CD4-positive, CD25-positive, alpha-beta regulatory T cell (primary cell): Measurements from ENCODE around the gene FBXO34. TPM values are rescaled to one million over a fixed set of nuclear protein-coding genes. Genes with fewer than 3 reads are reported as not detected.
A peak's percentile ranks its signal among the peaks of the same experiment; 100 is the strongest.

ENCODE experiments used
- ATAC-seq, 2 donors: fragments of 150-1000 bp; cut with Tn5 transposase; one replicate each; pipeline ENCODE4 v1.10.0; 2021; ENCODE audit warnings: low read depth in 2 of 2, moderate number of reproducible peaks in 2 of 2, moderate library complexity in 1 of 2
- DNase-seq, 3 donors: peaks; one replicate each; pipeline versions ENCODE4 v3.0.0 to v3.0.0-alpha.2; 2012 to 2022; ENCODE audit warnings: mixed read lengths in 1 of 3
- H3K27ac ChIP-seq: one replicate; pipeline ENCODE4 v1.7.0; 2013; ENCODE audit warnings: mild to moderate bottlenecking, low read length; ENCODE audit not compliant: insufficient read depth, poor library complexity, severe bottlenecking
- H3K27me3 ChIP-seq: one replicate; pipeline ENCODE4 v1.7.0; 2013; ENCODE audit warnings: low read length; ENCODE audit not compliant: control insufficient read depth, insufficient read depth
- H3K36me3 ChIP-seq: one replicate; pipeline ENCODE4 v1.7.0; 2013; ENCODE audit warnings: mild to moderate bottlenecking, low read length, moderate library complexity; ENCODE audit not compliant: control insufficient read depth, insufficient read depth
- H3K4me1 ChIP-seq: 2 replicates; pipeline ENCODE4 v1.7.0; 2013; ENCODE audit warnings: mild to moderate bottlenecking, low read length; ENCODE audit not compliant: insufficient read depth, control insufficient read depth, poor library complexity, severe bottlenecking
- H3K4me3 ChIP-seq: one replicate; pipeline ENCODE4 v1.7.0; 2013; ENCODE audit warnings: low read depth, mild to moderate bottlenecking, low read length, moderate library complexity
- H3K9me3 ChIP-seq, 2 experiments: 1 replicate in 1 of 2; 2 replicates in 1 of 2; pipeline ENCODE4 v1.7.0; 2013; ENCODE audit warnings: low read length in 2 of 2, mild to moderate bottlenecking in 1 of 2, moderate library complexity in 1 of 2; ENCODE audit not compliant: control insufficient read depth in 2 of 2
- H3K27ac Mint-ChIP-seq, 3 donors: one replicate each; pipeline ENCODE4 v1.8.0; 2020 to 2022; ENCODE audit warnings: mild to moderate bottlenecking in 3 of 3, mixed read lengths in 3 of 3, moderate library complexity in 2 of 3
- H3K27me3 Mint-ChIP-seq: one replicate; pipeline ENCODE4 v1.8.0; 2022; ENCODE audit warnings: mild to moderate bottlenecking, mixed read lengths
- H3K36me3 Mint-ChIP-seq: one replicate; pipeline ENCODE4 v1.8.0; 2020; ENCODE audit warnings: mixed read lengths
- H3K4me1 Mint-ChIP-seq, 4 donors: one replicate each; pipeline ENCODE4 v1.8.0; 2020 to 2022; ENCODE audit warnings: mixed read lengths in 4 of 4, mild to moderate bottlenecking in 1 of 4
- H3K4me3 Mint-ChIP-seq, 4 donors: one replicate each; pipeline ENCODE4 v1.8.0; 2020 to 2022; ENCODE audit warnings: mild to moderate bottlenecking in 4 of 4, mixed read lengths in 4 of 4, moderate library complexity in 3 of 4
- H3K9me3 Mint-ChIP-seq, 7 donors: one replicate each; pipeline ENCODE4 v1.8.0; 2020 to 2022; ENCODE audit warnings: mixed read lengths in 7 of 7, mild to moderate bottlenecking in 3 of 7, moderate library complexity in 2 of 7
- polyA plus RNA-seq, 4 donors: library from polyadenylated mRNA; unstranded; fragments of 300-500 nt; fragmentation: Illumina TruSeq; gene quantifications; one replicate each; pipeline ENCODE4 v1.2.3, GENCODE V29; 2021
- total RNA-seq: library from RNA; stranded (reverse); gene quantifications from one replicate; pipeline ENCODE4 v1.2.3, GENCODE V29; 2022

FBXO34 gene
- total and polyA plus RNA-seq, 5 donors from 2014 or later: 28.8 to 41.6 (median 32.4) TPM

- peaks cover 45% of the 10 kb centered on the region for H3K36me3 Mint-ChIP-seq
- DNase-seq (no peak), ATAC-seq (no peak)
- no peak overlapping the region for H3K4me3 Mint-ChIP-seq
- H3K27me3 Mint-ChIP-seq: no peaks in the 10 kb centered on the region
- H3K27me3 ChIP-seq: no peaks in the 10 kb centered on the region
- H3K9me3 Mint-ChIP-seq: peaks cover 0 to 18% (median 7%) of the 10 kb centered on the region in 7 donors
- no peaks in the 10 kb centered on the region for H3K4me1 ChIP-seq
- H3K9me3 ChIP-seq: peaks cover 5 to 16% of the 10 kb centered on the region in 2 experiments
- H3K4me3 ChIP-seq: no peak overlapping the region
- peaks cover 13 to 20% (median 16%) of the 10 kb centered on the region in 4 donors for H3K4me1 Mint-ChIP-seq
- no peak overlapping the region for H3K27ac Mint-ChIP-seq
- peaks cover 12% of the 10 kb centered on the region for H3K36me3 ChIP-seq
- no peak overlapping the region for H3K27ac ChIP-seq
These were observed 43.2 kb downstream of the FBXO34 start for GRCh38 chr14:55314449-55314848.

- no peaks in the 10 kb centered on the region for H3K27me3 ChIP-seq
- no peaks in the 10 kb centered on the region for H3K4me1 ChIP-seq
- H3K9me3 ChIP-seq: peaks cover 5 to 16% of the 10 kb centered on the region in 2 experiments
- no peaks in the 10 kb centered on the region for H3K27me3 Mint-ChIP-seq
- H3K4me1 Mint-ChIP-seq: peaks cover 9 to 22% (median 11%) of the 10 kb centered on the region in 4 donors
- H3K36me3 ChIP-seq: peaks cover 12% of the 10 kb centered on the region
- H3K36me3 Mint-ChIP-seq: peaks cover 35% of the 10 kb centered on the region
- H3K9me3 Mint-ChIP-seq: peaks cover 0 to 12% (median 3%) of the 10 kb centered on the region in 7 donors
- ATAC-seq (no peak), DNase-seq (no peak)
- no peak overlapping the region for H3K4me3 ChIP-seq
- H3K27ac Mint-ChIP-seq: no peak overlapping the region
- H3K4me3 Mint-ChIP-seq: no peak overlapping the region
- H3K27ac ChIP-seq: no peak overlapping the region
These were observed 45.3 kb downstream of the FBXO34 start for GRCh38 chr14:55316564-55316963.

GRCh38 chr14:55317542-55318306 is 46.5 kb downstream of the FBXO34 start:
- peaks cover 35% of the 10 kb centered on the region for H3K36me3 Mint-ChIP-seq
- peaks cover 4 to 7% of the 10 kb centered on the region in 2 experiments for H3K9me3 ChIP-seq

DNA sequence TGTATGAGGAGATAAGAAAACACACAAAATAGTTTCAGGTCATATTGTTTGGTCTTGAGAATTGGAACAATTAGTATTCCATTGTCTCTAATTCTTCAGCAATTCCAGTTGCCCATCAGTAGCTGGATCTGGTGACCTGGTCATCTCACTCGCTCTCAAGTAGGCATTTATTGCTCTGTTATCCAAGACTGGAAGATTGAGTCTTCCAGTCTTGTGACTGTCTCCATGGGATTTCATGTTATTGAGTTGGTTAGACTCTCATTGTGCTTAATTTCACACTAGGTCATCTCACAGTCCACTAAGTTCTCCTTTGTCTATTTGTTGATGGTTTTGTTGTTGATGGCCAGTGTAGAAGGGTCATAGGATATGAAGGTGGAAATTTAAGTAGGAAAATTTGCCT is 47.5 kb downstream of the FBXO34 start:
- no peak overlapping the region for H3K27ac Mint-ChIP-seq
- H3K4me1 ChIP-seq: no peaks in the 10 kb centered on the region
- H3K9me3 Mint-ChIP-seq: peaks cover 0 to 2% (median 0%) of the 10 kb centered on the region in 7 donors
- H3K36me3 ChIP-seq: peaks cover 8% of the 10 kb centered on the region
- H3K27me3 Mint-ChIP-seq: no peaks in the 10 kb centered on the region
- ATAC-seq (no peak), DNase-seq (no peak)
- no peak overlapping the region for H3K4me3 Mint-ChIP-seq
- H3K36me3 Mint-ChIP-seq: peaks cover 26% of the 10 kb centered on the region
- no peak overlapping the region for H3K27ac ChIP-seq
- no peaks in the 10 kb centered on the region for H3K27me3 ChIP-seq
- no peaks in the 10 kb centered on the region for H3K9me3 ChIP-seq
- H3K4me3 ChIP-seq: no peak overlapping the region
- H3K4me1 Mint-ChIP-seq: peaks cover 4 to 20% (median 10%) of the 10 kb centered on the region in 4 donors

More at GRCh38 chr14:55317542-55318306, 46.5 kb downstream of the FBXO34 start:
- H3K36me3 ChIP-seq: peaks cover 8% of the 10 kb centered on the region
- no peak overlapping the region for H3K27ac ChIP-seq
- H3K4me1 ChIP-seq: no peaks in the 10 kb centered on the region
- H3K27ac Mint-ChIP-seq: no peak overlapping the region
- ATAC-seq (no peak), DNase-seq (no peak)
- peaks cover 0 to 8% (median 3%) of the 10 kb centered on the region in 7 donors for H3K9me3 Mint-ChIP-seq
- no peak overlapping the region for H3K4me3 Mint-ChIP-seq
- H3K27me3 Mint-ChIP-seq: no peaks in the 10 kb centered on the region
- H3K4me1 Mint-ChIP-seq: peaks cover 9 to 22% (median 11%) of the 10 kb centered on the region in 4 donors
- no peaks in the 10 kb centered on the region for H3K27me3 ChIP-seq
- H3K4me3 ChIP-seq: no peak overlapping the region

DNA sequence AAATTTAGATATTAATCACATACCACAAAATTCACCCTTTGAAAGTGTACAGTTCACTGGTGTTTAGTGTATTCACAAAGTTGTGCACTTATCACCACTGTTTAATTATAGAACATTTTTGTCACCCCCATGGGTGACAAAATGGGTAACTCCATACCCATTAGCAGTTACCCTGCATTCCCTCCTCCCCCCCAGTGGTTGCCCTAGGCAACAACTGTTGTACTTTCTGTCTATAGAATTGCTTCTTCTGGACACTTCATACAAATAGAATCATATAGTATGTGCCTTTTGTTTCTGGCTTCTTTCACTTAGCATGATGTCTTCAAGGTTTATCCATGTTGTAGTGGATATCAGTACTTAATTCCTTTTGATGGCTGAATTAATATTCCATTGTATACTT is 52.7 kb downstream of the FBXO34 start:
- no peak overlapping the region for H3K4me3 Mint-ChIP-seq

DNA sequence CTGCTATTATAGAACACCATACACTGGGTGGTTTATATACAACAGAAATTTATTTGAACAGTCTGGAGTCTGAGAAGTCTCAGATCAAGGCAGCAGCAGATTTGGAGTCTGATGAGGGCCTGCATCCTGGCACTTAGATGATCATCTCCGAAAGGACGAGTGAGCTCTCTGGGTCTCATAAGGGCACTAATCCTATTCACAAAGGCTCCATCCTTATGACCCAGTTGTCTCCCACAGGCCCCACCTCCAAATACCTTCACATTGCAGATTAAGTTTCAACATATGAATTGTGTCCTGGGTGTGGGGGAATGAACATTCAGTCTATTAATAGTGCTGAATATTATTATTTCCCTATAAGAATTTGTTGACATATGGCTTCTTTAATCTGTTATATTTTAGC is 53.6 kb downstream of the FBXO34 start:
- H3K4me3 ChIP-seq: no peak overlapping the region
- H3K36me3 ChIP-seq: no peaks in the 10 kb centered on the region
- H3K4me3 Mint-ChIP-seq: no peak overlapping the region
- peaks cover 8% of the 10 kb centered on the region for H3K36me3 Mint-ChIP-seq
- no peaks in the 10 kb centered on the region for H3K27me3 ChIP-seq
- no peak for DNase-seq
- H3K27ac ChIP-seq: no peak overlapping the region
- H3K9me3 ChIP-seq: no peaks in the 10 kb centered on the region
- peaks cover 13% of the 10 kb centered on the region for H3K4me1 ChIP-seq
- H3K27me3 Mint-ChIP-seq: no peaks in the 10 kb centered on the region
- peaks cover 0 to 2% (median 0%) of the 10 kb centered on the region in 7 donors for H3K9me3 Mint-ChIP-seq
- no peak for ATAC-seq
- H3K4me1 Mint-ChIP-seq: peaks cover 10 to 49% (median 34%) of the 10 kb centered on the region in 4 donors
- H3K27ac Mint-ChIP-seq: peak overlapping the region; percentile 55 to 83 (median 74)

More for the DNA sequence above, 52.7 kb downstream of the FBXO34 start:
- peaks cover 9% of the 10 kb centered on the region for H3K36me3 Mint-ChIP-seq
- DNase-seq (no peak), ATAC-seq (no peak)
- no peaks in the 10 kb centered on the region for H3K27me3 ChIP-seq
- H3K27ac ChIP-seq: no peak overlapping the region
- peak overlapping the region in 1 of 3 donors; percentile 9 for H3K27ac Mint-ChIP-seq
- peaks cover 0 to 2% (median 0%) of the 10 kb centered on the region in 7 donors for H3K9me3 Mint-ChIP-seq
- no peaks in the 10 kb centered on the region for H3K36me3 ChIP-seq
- H3K9me3 ChIP-seq: no peaks in the 10 kb centered on the region
- peaks cover 10% of the 10 kb centered on the region for H3K4me1 ChIP-seq
- H3K4me1 Mint-ChIP-seq: peaks cover 10 to 47% (median 32%) of the 10 kb centered on the region in 4 donors
- no peaks in the 10 kb centered on the region for H3K27me3 Mint-ChIP-seq
- H3K4me3 ChIP-seq: no peak overlapping the region

- Histone ChIP-seq H3K36me3 (no peaks in the 10 kb centered on the region), H3K4me3 (no peak overlapping the region), H3K9me3 (no peaks in the 10 kb centered on the region), H3K27ac (no peak overlapping the region), H3K4me1 (peaks cover 23% of the 10 kb centered on the region), H3K27me3 (no peaks in the 10 kb centered on the region)
- DNase-seq (peak in 1 of 3 donors; percentile 54), ATAC-seq (peak in 1 of 2 donors; percentile 37)
- Mint-ChIP-seq H3K9me3 (peaks cover 0 to 2% (median 0%) of the 10 kb centered on the region in 7 donors), H3K27ac (peak overlapping the region in 2 of 3 donors; percentile 52 to 95), H3K27me3 (no peaks in the 10 kb centered on the region), H3K4me3 (peak overlapping the region in 2 of 4 donors; percentile 4 to 7), H3K4me1 (peaks cover 13 to 65% (median 39%) of the 10 kb centered on the region in 4 donors), H3K36me3 (peaks cover 4% of the 10 kb centered on the region)
These were observed 56.0 kb downstream of the FBXO34 start for GRCh38 chr14:55327179-55327578.
